H9 (cell line): ENCODE measurements around the gene RANBP17. TPM values are rescaled to one million over a fixed set of nuclear protein-coding genes. Genes with fewer than 3 reads are reported as not detected.
A peak's percentile ranks its signal among the peaks of the same experiment; 100 is the strongest.

Source experiments
- DNase-seq: peaks from one replicate; pipeline ENCODE4 v3.0.0-alpha.2; 2017
- H2AFZ ChIP-seq: one replicate; pipeline ENCODE4 v1.6.1; 2013; ENCODE audit warnings: mild to moderate bottlenecking, low read length, control low read depth, moderate library complexity
- H2AK5ac ChIP-seq: 2 replicates; pipeline ENCODE4 v1.6.1; 2013; ENCODE audit warnings: low read length, control low read depth, mixed read lengths; ENCODE audit not compliant: insufficient read length
- H2BK120ac ChIP-seq: one replicate; pipeline ENCODE4 v1.6.1; 2013; ENCODE audit warnings: low read depth, mild to moderate bottlenecking, low read length, control low read depth, inconsistent platforms; ENCODE audit not compliant: poor library complexity, severe bottlenecking
- H2BK12ac ChIP-seq: 2 replicates; pipeline ENCODE4 v1.6.1; 2013; ENCODE audit warnings: low read length, control low read depth, mixed read lengths, low read depth; ENCODE audit not compliant: insufficient read length
- H2BK15ac ChIP-seq: 2 replicates; pipeline ENCODE4 v1.6.1; 2013; ENCODE audit warnings: low read depth, low read length, control low read depth
- H2BK20ac ChIP-seq: one replicate; pipeline ENCODE4 v1.6.1; 2013; ENCODE audit warnings: low read depth, mild to moderate bottlenecking, low read length, control low read depth, inconsistent platforms; ENCODE audit not compliant: poor library complexity, severe bottlenecking
- H2BK5ac ChIP-seq: 2 replicates; pipeline ENCODE4 v1.6.1; 2013; ENCODE audit warnings: low read length, control low read depth, mixed read lengths; ENCODE audit not compliant: insufficient read length
- H3K14ac ChIP-seq: 2 replicates; pipeline ENCODE4 v1.6.1; 2013; ENCODE audit warnings: low read length, control low read depth; ENCODE audit not compliant: insufficient read depth
- H3K18ac ChIP-seq: 2 replicates; pipeline ENCODE4 v1.6.1; 2013; ENCODE audit warnings: low read depth, mild to moderate bottlenecking, mixed read lengths, low read length, control low read depth; ENCODE audit not compliant: insufficient read length
- H3K23ac ChIP-seq: 2 replicates; pipeline ENCODE4 v1.6.1; 2013; ENCODE audit warnings: low read length, control low read depth, mixed read lengths, low read depth; ENCODE audit not compliant: insufficient read length
- H3K23me2 ChIP-seq: 2 replicates; pipeline ENCODE4 v1.6.1; 2013; ENCODE audit warnings: low read depth, mild to moderate bottlenecking, mixed read lengths, low read length, control low read depth; ENCODE audit not compliant: insufficient read length, poor library complexity, severe bottlenecking
- H3K27ac ChIP-seq: 2 replicates; pipeline ENCODE4 v1.5.1; 2013; ENCODE audit warnings: low read length, control low read depth, mixed read lengths, low read depth; ENCODE audit not compliant: insufficient read length
- H3K27me3 ChIP-seq: 2 replicates; pipeline ENCODE4 v1.6.1; 2013; ENCODE audit warnings: low read length, control low read depth, inconsistent platforms; ENCODE audit not compliant: insufficient read depth
- H3K4ac ChIP-seq: 2 replicates; pipeline ENCODE4 v1.6.1; 2013; ENCODE audit warnings: low read depth, mild to moderate bottlenecking, control low read depth, inconsistent platforms, low read length, moderate library complexity
- H3K4me1 ChIP-seq: 2 replicates; pipeline ENCODE4 v1.6.1; 2013; ENCODE audit warnings: low read length, control low read depth, inconsistent platforms; ENCODE audit not compliant: insufficient read depth
- H3K4me2 ChIP-seq: 2 replicates; pipeline ENCODE4 v1.6.1; 2013; ENCODE audit warnings: low read length, control low read depth, mixed read lengths; ENCODE audit not compliant: insufficient read length, insufficient read depth
- H3K56ac ChIP-seq: 2 replicates; pipeline ENCODE4 v1.6.1; 2013; ENCODE audit warnings: low read depth, mild to moderate bottlenecking, mixed read lengths, low read length, control low read depth; ENCODE audit not compliant: insufficient read length
- H3K79me1 ChIP-seq: 2 replicates; pipeline ENCODE4 v1.6.1; 2013; ENCODE audit warnings: low read depth, mild to moderate bottlenecking, moderate library complexity, low read length, control low read depth, inconsistent platforms; ENCODE audit not compliant: insufficient read depth, poor library complexity, severe bottlenecking
- H3K79me2 ChIP-seq: 2 replicates; pipeline ENCODE4 v1.6.1; 2013; ENCODE audit warnings: low read length, control low read depth, inconsistent platforms; ENCODE audit not compliant: insufficient read depth
- H3K9ac ChIP-seq: 2 replicates; pipeline ENCODE4 v1.6.1; 2013; ENCODE audit warnings: low read length, control low read depth, mixed read lengths; ENCODE audit not compliant: insufficient read length; ENCODE audit errors: extremely low read depth
- H3K9me3 ChIP-seq: one replicate; pipeline ENCODE4 v1.6.1; 2013; ENCODE audit warnings: low read depth, low read length, inconsistent platforms; ENCODE audit not compliant: control insufficient read depth
- H3T11ph ChIP-seq: one replicate; pipeline ENCODE4 v1.6.1; 2013; ENCODE audit warnings: mild to moderate bottlenecking, low read length, control low read depth, inconsistent platforms
- H4K20me1 ChIP-seq: one replicate; pipeline ENCODE4 v1.6.1; 2013; ENCODE audit not compliant: control insufficient read depth, insufficient read length, insufficient read depth
- H4K5ac ChIP-seq: 2 replicates; pipeline ENCODE4 v1.6.1; 2013; ENCODE audit warnings: low read depth, mild to moderate bottlenecking, mixed read lengths, low read length, control low read depth; ENCODE audit not compliant: insufficient read length
- H4K8ac ChIP-seq: replicated peaks from 2 replicates; pipeline ENCODE4 v1.6.1; 2013; ENCODE audit warnings: low read length, control low read depth, mixed read lengths, low read depth; ENCODE audit not compliant: insufficient read length
- H4K91ac ChIP-seq: 2 replicates; pipeline ENCODE4 v1.6.1; 2013; ENCODE audit warnings: low read depth, mild to moderate bottlenecking, moderate library complexity, mixed read lengths, low read length, control low read depth; ENCODE audit not compliant: insufficient read length
- H3K27ac Mint-ChIP-seq, 3 experiments: 2 replicates in 2 of 3; 3 replicates in 1 of 3; pipeline ENCODE4 v1.8.0; 2020 to 2021; ENCODE audit warnings: mixed read lengths in 3 of 3, mild to moderate bottlenecking in 1 of 3, moderate library complexity in 1 of 3
- H3K27me3 Mint-ChIP-seq: 2 replicates; pipeline ENCODE4 v1.8.0; 2021; ENCODE audit warnings: low read depth, mild to moderate bottlenecking, moderate library complexity, mixed read lengths
- H3K36me3 Mint-ChIP-seq, 3 experiments: 2 replicates in 2 of 3; 3 replicates in 1 of 3; pipeline ENCODE4 v1.8.0; 2020 to 2021; ENCODE audit warnings: low read depth in 3 of 3, mixed read lengths in 3 of 3; ENCODE audit not compliant: insufficient read depth in 1 of 3
- H3K4me1 Mint-ChIP-seq, 2 experiments: 2 replicates each; pipeline ENCODE4 v1.8.0; 2020; ENCODE audit warnings: mixed read lengths in 2 of 2
- H3K4me3 Mint-ChIP-seq, 2 experiments: 2 replicates in 1 of 2; 3 replicates in 1 of 2; pipeline ENCODE4 v1.8.0; 2020 to 2021; ENCODE audit warnings: mild to moderate bottlenecking in 2 of 2, mixed read lengths in 2 of 2, moderate library complexity in 1 of 2
- H3K9me3 Mint-ChIP-seq, 2 experiments: 2 replicates in 1 of 2; 3 replicates in 1 of 2; pipeline ENCODE4 v1.8.0; 2020; ENCODE audit warnings: mild to moderate bottlenecking in 2 of 2, mixed read lengths in 2 of 2, moderate library complexity in 1 of 2
- WGBS: extraction: QIAGEN DNeasy Blood & Tissue Kit; methylation state at CpG from one replicate; pipeline ENCODE4 v1.1.7; 2013; ENCODE audit warnings: missing lambda C conversion rate, low lambda C conversion rate, mixed read lengths; ENCODE audit not compliant: insufficient read length; ENCODE audit errors: extremely low coverage; 5-methylcytosine and 5-hydroxymethylcytosine counted together
- total RNA-seq: library from RNA; stranded (reverse); gene quantifications from 2 replicates; pipeline ENCODE4 v1.2.1, GENCODE V29; 2021
- TF ChIP-seq, protein P1 (sequence below): fragments of 200-600 bp; sonication (generic); conservative IDR thresholded peaks from 3 replicates; pipeline ENCODE4 v1.8.0; 2021; ENCODE audit warnings: antibody characterized with exemption, mild to moderate bottlenecking

RANBP17 gene
- total RNA-seq, 1 experiment from 2014 or later: 16.5 TPM

DNA sequence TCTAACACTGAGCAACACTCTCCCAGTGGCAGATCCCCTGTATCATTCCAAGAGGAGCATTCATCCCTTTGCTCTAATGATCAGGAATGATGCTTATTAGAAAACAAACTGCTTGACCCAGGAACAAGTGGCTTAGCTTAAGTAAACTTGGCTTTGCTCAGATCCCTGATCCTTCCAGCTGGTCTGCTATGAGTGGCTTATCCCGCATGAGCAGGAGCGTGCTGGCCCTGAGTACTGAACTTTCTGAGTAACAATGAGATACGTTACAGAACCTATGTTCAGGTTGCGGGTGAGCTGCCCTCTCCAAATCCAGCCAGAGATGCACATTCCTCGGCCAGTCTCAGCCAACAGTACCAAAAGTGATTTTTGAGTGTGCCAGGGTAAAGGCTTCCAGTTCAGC is 48.6 kb upstream of the RANBP17 start:
- H3K27ac Mint-ChIP-seq: peak overlapping the region in 1 of 3 experiments; percentile 50; a peak in 2 of 7 replicates
- Histone ChIP-seq H3K4me1 (no peaks in the 10 kb centered on the region), H3K27me3 (no peaks in the 10 kb centered on the region), H3K14ac (no peak overlapping the region), H3K4ac (no peak overlapping the region), H3K23me2 (no peaks in the 10 kb centered on the region), H2BK15ac (no peak overlapping the region), H3T11ph (no peak overlapping the region), H3K9me3 (no peaks in the 10 kb centered on the region), H4K8ac (no peak overlapping the region), H2AFZ (no peak overlapping the region), H3K23ac (no peak overlapping the region), H3K79me1 (no peaks in the 10 kb centered on the region), H4K20me1 (no peaks in the 10 kb centered on the region), H4K91ac (no peak overlapping the region), H2BK120ac (no peak overlapping the region), H3K79me2 (no peaks in the 10 kb centered on the region), H3K18ac (no peak overlapping the region), H2AK5ac (no peak overlapping the region), H3K56ac (no peak overlapping the region), H3K27ac (no peak overlapping the region), H3K9ac (no peak overlapping the region), H2BK20ac (no peak overlapping the region), H2BK5ac (no peak overlapping the region), H2BK12ac (no peak overlapping the region), H3K4me2 (no peak overlapping the region), H4K5ac (no peak overlapping the region)
- TF ChIP-seq, protein P1, sequence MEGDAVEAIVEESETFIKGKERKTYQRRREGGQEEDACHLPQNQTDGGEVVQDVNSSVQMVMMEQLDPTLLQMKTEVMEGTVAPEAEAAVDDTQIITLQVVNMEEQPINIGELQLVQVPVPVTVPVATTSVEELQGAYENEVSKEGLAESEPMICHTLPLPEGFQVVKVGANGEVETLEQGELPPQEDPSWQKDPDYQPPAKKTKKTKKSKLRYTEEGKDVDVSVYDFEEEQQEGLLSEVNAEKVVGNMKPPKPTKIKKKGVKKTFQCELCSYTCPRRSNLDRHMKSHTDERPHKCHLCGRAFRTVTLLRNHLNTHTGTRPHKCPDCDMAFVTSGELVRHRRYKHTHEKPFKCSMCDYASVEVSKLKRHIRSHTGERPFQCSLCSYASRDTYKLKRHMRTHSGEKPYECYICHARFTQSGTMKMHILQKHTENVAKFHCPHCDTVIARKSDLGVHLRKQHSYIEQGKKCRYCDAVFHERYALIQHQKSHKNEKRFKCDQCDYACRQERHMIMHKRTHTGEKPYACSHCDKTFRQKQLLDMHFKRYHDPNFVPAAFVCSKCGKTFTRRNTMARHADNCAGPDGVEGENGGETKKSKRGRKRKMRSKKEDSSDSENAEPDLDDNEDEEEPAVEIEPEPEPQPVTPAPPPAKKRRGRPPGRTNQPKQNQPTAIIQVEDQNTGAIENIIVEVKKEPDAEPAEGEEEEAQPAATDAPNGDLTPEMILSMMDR: no peak
- peaks cover 5 to 7% of the 10 kb centered on the region in 2 experiments for H3K4me1 Mint-ChIP-seq
- H3K36me3 Mint-ChIP-seq: no peaks in the 10 kb centered on the region; a peak in 1 of 7 replicates
- WGBS: no CpG with 5 or more reads among the region's 5 CpGs
- H3K4me3 Mint-ChIP-seq: no peak overlapping the region
- H3K9me3 Mint-ChIP-seq: peaks cover 0 to 5% of the 10 kb centered on the region in 2 experiments; a peak in 4 of 5 replicates
- no peak for DNase-seq
- H3K27me3 Mint-ChIP-seq: peaks cover 4% of the 10 kb centered on the region
